Keratinocyte (primary cell): ENCODE data around the gene CHMP6. TPM values are rescaled to one million over a fixed set of nuclear protein-coding genes. Genes with fewer than 3 reads are reported as not detected.

ENCODE experiments used
- DNase-seq: peaks from one replicate; pipeline ENCODE4 v3.0.0-alpha.2; 2011; ENCODE audit warnings: low read depth, missing footprints, low spot score
- FAIRE-seq: peaks from 2 replicates; lab custom pipeline; 2011; peaks lifted over from hg19 to GRCh38; lab: Jason Lieb, UNC
- H2AFZ ChIP-seq: 2 replicates; pipeline ENCODE4 v1.6.0; 2012; ENCODE audit warnings: low read length, control low read depth, inconsistent platforms; ENCODE audit not compliant: control insufficient read depth
- H3K27ac ChIP-seq: 2 replicates; pipeline ENCODE4 v1.5.1; 2011; ENCODE audit warnings: low read length; ENCODE audit not compliant: control insufficient read depth, insufficient read depth
- H3K27me3 ChIP-seq: 3 replicates; pipeline ENCODE4 v1.6.0; 2011; ENCODE audit warnings: low read length; ENCODE audit not compliant: control insufficient read depth, insufficient read depth; ENCODE audit errors: extremely low read depth
- H3K36me3 ChIP-seq, 2 experiments: 2 replicates in 1 of 2; 3 replicates in 1 of 2; pipeline ENCODE4 v1.5.1; 2011; ENCODE audit warnings: low read length in 2 of 2, mild to moderate bottlenecking in 1 of 2; ENCODE audit not compliant: control insufficient read depth in 2 of 2, insufficient read depth in 2 of 2; ENCODE audit errors: extremely low read depth in 1 of 2
- H3K4me1 ChIP-seq: 3 replicates; pipeline ENCODE4 v1.5.1; 2011; ENCODE audit warnings: low read length; ENCODE audit not compliant: control insufficient read depth, insufficient read depth; ENCODE audit errors: extremely low read depth
- H3K4me2 ChIP-seq: 3 replicates; pipeline ENCODE4 v1.6.0; 2011; ENCODE audit warnings: low read depth, low read length; ENCODE audit not compliant: control insufficient read depth, insufficient read depth; ENCODE audit errors: extremely low read depth
- H3K4me3 ChIP-seq, 3 experiments: fragments of 200-600 bp in 1 of 3; sonication (generic) in 1 of 3; 2 replicates in 2 of 3; 3 replicates in 1 of 3; pipeline ENCODE4 v1.5.1; 2011 to 2016; ENCODE audit warnings: low read length in 3 of 3, mild to moderate bottlenecking in 3 of 3, control low read depth in 2 of 3, inconsistent platforms in 1 of 3, low read depth in 1 of 3, mixed read lengths in 1 of 3, mixed run types in 1 of 3, moderate library complexity in 1 of 3; ENCODE audit not compliant: control insufficient read depth in 2 of 3, insufficient read depth in 2 of 3; ENCODE audit errors: extremely low read depth in 1 of 3
- H3K79me2 ChIP-seq: 2 replicates; pipeline ENCODE4 v1.6.0; 2012; ENCODE audit warnings: low read length; ENCODE audit not compliant: control insufficient read depth, insufficient read depth
- H3K9ac ChIP-seq: 3 replicates; pipeline ENCODE4 v1.6.0; 2011; ENCODE audit warnings: low read length; ENCODE audit not compliant: control insufficient read depth, insufficient read depth; ENCODE audit errors: extremely low read depth
- H3K9me1 ChIP-seq: 3 replicates; pipeline ENCODE4 v1.6.0; 2011; ENCODE audit warnings: low read length; ENCODE audit not compliant: control insufficient read depth, insufficient read depth; ENCODE audit errors: extremely low read depth
- H3K9me3 ChIP-seq: 2 replicates; pipeline ENCODE4 v1.5.1; 2012; ENCODE audit warnings: low read depth, low read length; ENCODE audit not compliant: control insufficient read depth
- H4K20me1 ChIP-seq: 3 replicates; pipeline ENCODE4 v1.6.0; 2011; ENCODE audit warnings: low read length; ENCODE audit not compliant: control insufficient read depth, insufficient read depth; ENCODE audit errors: extremely low read depth
- EZH2 ChIP-seq: IDR thresholded peaks from one replicate; pipeline ENCODE4 v1.6.1; 2012; ENCODE audit warnings: inconsistent platforms, mild to moderate bottlenecking, low read length, moderate library complexity
- dilution Hi-C: fragments of 300-500 bp; cut with MboI; formaldehyde crosslinking; loops from one replicate; pipeline ENCODE4 v1.7.0; 2020; ENCODE audit warnings: low sequenced_read_pairs; ENCODE audit not compliant: extremely low pct_ligation_motif_present
- polyA plus RNA-seq, 5 experiments: library from polyadenylated mRNA; depleted of rRNA in 3 of 5; stranded (reverse) in 3 of 5; stranded (forward) in 1 of 5; unstranded in 1 of 5; fragments of >200 nt; gene quantifications; 1 replicate in 1 of 5; 2 replicates in 3 of 5; 3 replicates in 1 of 5; pipeline versions ENCODE4 v1.2.1 to v1.2.3, GENCODE V29; 2011 to 2012; ENCODE audit warnings: missing spikeins in 2 of 5, low read depth in 1 of 5, low replicate concordance in 1 of 5
- TF ChIP-seq, protein P1 (sequence below), 3 experiments: IDR thresholded peaks in 1 of 3; conservative IDR thresholded peaks in 1 of 3; optimal IDR thresholded peaks in 1 of 3; 2 replicates in 2 of 3; 3 replicates in 1 of 3; pipeline versions ENCODE3 to v1.5.1; 2011; ENCODE audit warnings: low read length in 3 of 3, mild to moderate bottlenecking in 3 of 3, moderate library complexity in 2 of 3, control low read depth in 1 of 3, inconsistent platforms in 1 of 3; ENCODE audit not compliant: insufficient read depth in 2 of 3; ENCODE audit errors: extremely low read depth in 1 of 3

CHMP6 gene
- polyA plus RNA-seq, 1 donor (not counting 4 experiments of a cell fraction or from before 2014, with no cell fraction given): 20.9 TPM

DNA sequence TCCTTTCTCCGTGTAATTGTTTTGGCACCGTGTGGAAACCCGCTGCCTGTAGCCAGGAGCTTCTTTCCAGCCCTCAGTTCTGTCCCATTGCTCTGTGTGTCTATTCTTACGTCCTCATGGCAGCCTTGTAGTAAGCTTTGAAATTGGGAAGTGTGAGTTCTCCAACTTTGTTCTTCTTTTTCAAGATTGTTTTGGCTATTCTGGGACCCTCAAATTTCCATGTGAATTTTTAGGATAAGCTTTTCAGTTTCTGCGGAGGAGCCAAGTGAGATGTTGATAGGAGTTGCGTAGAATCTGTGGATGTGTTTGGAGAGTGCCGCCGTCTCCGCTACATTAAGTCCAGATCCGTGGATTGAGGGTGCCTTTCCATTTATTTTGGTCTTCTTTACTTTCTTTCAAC is 15.2 kb downstream of the CHMP6 start:
- Histone ChIP-seq H3K27me3 (peaks cover 44% of the 10 kb centered on the region), H3K4me1 (peaks cover 14% of the 10 kb centered on the region), H4K20me1 (no peaks in the 10 kb centered on the region), H3K9me1 (no peaks in the 10 kb centered on the region), H3K27ac (no peak overlapping the region), H2AFZ (no peak overlapping the region), H3K4me2 (no peak overlapping the region), H3K36me3 (no peaks in the 10 kb centered on the region), H3K4me3 (no peak overlapping the region), H3K9me3 (peaks cover 2% of the 10 kb centered on the region), H3K79me2 (no peaks in the 10 kb centered on the region), H3K9ac (no peak overlapping the region)
- DNase-seq (no peak), FAIRE-seq (no peak)
- dilution Hi-C loops: no loop called here
- TF ChIP-seq, protein P1, sequence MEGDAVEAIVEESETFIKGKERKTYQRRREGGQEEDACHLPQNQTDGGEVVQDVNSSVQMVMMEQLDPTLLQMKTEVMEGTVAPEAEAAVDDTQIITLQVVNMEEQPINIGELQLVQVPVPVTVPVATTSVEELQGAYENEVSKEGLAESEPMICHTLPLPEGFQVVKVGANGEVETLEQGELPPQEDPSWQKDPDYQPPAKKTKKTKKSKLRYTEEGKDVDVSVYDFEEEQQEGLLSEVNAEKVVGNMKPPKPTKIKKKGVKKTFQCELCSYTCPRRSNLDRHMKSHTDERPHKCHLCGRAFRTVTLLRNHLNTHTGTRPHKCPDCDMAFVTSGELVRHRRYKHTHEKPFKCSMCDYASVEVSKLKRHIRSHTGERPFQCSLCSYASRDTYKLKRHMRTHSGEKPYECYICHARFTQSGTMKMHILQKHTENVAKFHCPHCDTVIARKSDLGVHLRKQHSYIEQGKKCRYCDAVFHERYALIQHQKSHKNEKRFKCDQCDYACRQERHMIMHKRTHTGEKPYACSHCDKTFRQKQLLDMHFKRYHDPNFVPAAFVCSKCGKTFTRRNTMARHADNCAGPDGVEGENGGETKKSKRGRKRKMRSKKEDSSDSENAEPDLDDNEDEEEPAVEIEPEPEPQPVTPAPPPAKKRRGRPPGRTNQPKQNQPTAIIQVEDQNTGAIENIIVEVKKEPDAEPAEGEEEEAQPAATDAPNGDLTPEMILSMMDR (optimal IDR thresholded peaks at IDR 0.05 in 1 of 3, IDR thresholded peaks at IDR 0.05 in 1 of 3, conservative IDR thresholded peaks at IDR 0.05 in 1 of 3; ENCODE audit: extremely low read depth in 1 of 3, insufficient read depth in 2 of 3, low read length in 3 of 3): no peak
- TF ChIP-seq EZH2: no peak

DNA sequence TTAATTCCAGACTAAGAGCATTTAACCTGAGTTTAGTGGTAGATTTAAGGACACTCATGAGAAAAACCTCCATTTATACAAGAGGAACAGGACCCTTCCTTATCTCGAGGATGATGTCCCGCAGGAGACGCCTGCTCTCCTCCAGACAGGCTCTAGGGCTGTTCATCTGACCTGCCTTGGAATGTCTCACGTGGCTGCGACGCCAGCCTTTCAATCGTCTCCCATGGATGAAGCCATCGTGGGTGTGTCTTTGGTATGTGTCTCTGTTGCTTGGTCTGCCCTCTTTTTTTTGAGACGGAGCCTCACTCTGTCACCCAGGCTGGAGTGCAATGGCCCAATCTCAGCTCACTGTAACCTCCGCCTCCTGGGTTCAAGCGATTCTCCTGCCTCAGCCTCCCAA is 16.5 kb downstream of the CHMP6 start:
- DNase-seq: no peak
- peaks cover 42% of the 10 kb centered on the region for H3K27me3 ChIP-seq
- H2AFZ ChIP-seq: no peak overlapping the region
- H3K4me3 ChIP-seq: no peak overlapping the region
- H4K20me1 ChIP-seq: no peaks in the 10 kb centered on the region
- no peak overlapping the region for H3K4me2 ChIP-seq
- H3K9me1 ChIP-seq: no peaks in the 10 kb centered on the region
- no peak overlapping the region for H3K9ac ChIP-seq
- no peak overlapping the region for H3K27ac ChIP-seq
- H3K79me2 ChIP-seq: no peaks in the 10 kb centered on the region
- H3K9me3 ChIP-seq: peaks cover 2% of the 10 kb centered on the region
- TF ChIP-seq EZH2: no peak
- TF ChIP-seq, protein P1 (optimal IDR thresholded peaks at IDR 0.05 in 1 of 3, IDR thresholded peaks at IDR 0.05 in 1 of 3, conservative IDR thresholded peaks at IDR 0.05 in 1 of 3; ENCODE audit: extremely low read depth in 1 of 3, insufficient read depth in 2 of 3, low read length in 3 of 3): no peak
- dilution Hi-C loops: no loop called here
- H3K36me3 ChIP-seq: no peaks in the 10 kb centered on the region
- peaks cover 7% of the 10 kb centered on the region for H3K4me1 ChIP-seq
- FAIRE-seq: no peak
